BE2C (cell line): ENCODE data around the gene CACTIN.

Experiments
- DNase-seq: peaks from one replicate; pipeline ENCODE4 v3.0.0-alpha.2; 2020
- H3K27me3 ChIP-seq: fragments of 250-450 bp; sonication (Bioruptor Pico); 2 replicates; pipeline ENCODE4 v1.5.1; 2020; ENCODE audit warnings: mild to moderate bottlenecking
- H3K36me3 ChIP-seq: fragments of 250-450 bp; sonication (Bioruptor Pico); 2 replicates; pipeline ENCODE4 v1.5.1; 2020; ENCODE audit warnings: mild to moderate bottlenecking
- H3K4me1 ChIP-seq: fragments of 250-450 bp; sonication (Bioruptor Pico); 2 replicates; pipeline ENCODE4 v1.5.1; 2020
- H3K4me3 ChIP-seq: 2 replicates; pipeline ENCODE4 v1.5.1; 2011; ENCODE audit warnings: low read depth, low read length
- H3K9me3 ChIP-seq: fragments of 250-450 bp; sonication (Bioruptor Pico); 2 replicates; pipeline ENCODE4 v1.5.1; 2020
- CTCF ChIP-seq: IDR thresholded peaks from 2 replicates; pipeline ENCODE4 v1.5.1; 2012; ENCODE audit warnings: mild to moderate bottlenecking, low read depth, low read length

Gene CACTIN

GRCh38 chr19:3601021-3601420 is 25.6 kb downstream of the CACTIN start:
- DNase-seq, result no peak
- H3K27me3 ChIP-seq, result peaks cover 4% of the 10 kb centered on the region
- H3K4me3 ChIP-seq, result no peak overlapping the region
- no peaks in the 10 kb centered on the region for H3K9me3 ChIP-seq
- no peaks in the 10 kb centered on the region for H3K36me3 ChIP-seq
- no peak for TF ChIP-seq CTCF
- no peaks in the 10 kb centered on the region for H3K4me1 ChIP-seq

GRCh38 chr19:3599776-3600187 is 26.8 kb downstream of the CACTIN start:
- no peak overlapping the region for H3K4me3 ChIP-seq
- no peaks in the 10 kb centered on the region for H3K4me1 ChIP-seq
- no peaks in the 10 kb centered on the region for H3K36me3 ChIP-seq
- peak; percentile 28 for TF ChIP-seq CTCF
- H3K27me3 ChIP-seq, result peaks cover 13% of the 10 kb centered on the region
- H3K9me3 ChIP-seq, result no peaks in the 10 kb centered on the region
- no peak for DNase-seq

- DNase-seq, result no peak
- no peak for TF ChIP-seq CTCF
- Histone ChIP-seq H3K27me3 (peaks cover 31% of the 10 kb centered on the region), H3K4me3 (no peak overlapping the region), H3K4me1 (no peaks in the 10 kb centered on the region), H3K9me3 (no peaks in the 10 kb centered on the region), H3K36me3 (no peaks in the 10 kb centered on the region)
Measured at GRCh38 chr19:3595521-3596061, 31.0 kb downstream of the CACTIN start.

GRCh38 chr19:3593156-3593555 is 33.4 kb downstream of the CACTIN start:
- Histone ChIP-seq H3K9me3 (no peaks in the 10 kb centered on the region; the same call in 1 of the 2 replicates), H3K36me3 (no peaks in the 10 kb centered on the region), H3K4me1 (no peaks in the 10 kb centered on the region), H3K27me3 (peaks cover 36% of the 10 kb centered on the region), H3K4me3 (no peak overlapping the region)
- no peak for DNase-seq
- TF ChIP-seq CTCF, result no peak

- TF ChIP-seq CTCF, result no peak
- peaks cover 40% of the 10 kb centered on the region for H3K27me3 ChIP-seq
- no peaks in the 10 kb centered on the region for H3K4me1 ChIP-seq
Measured at GRCh38 chr19:3591876-3592613, 34.5 kb downstream of the CACTIN start.

GRCh38 chr19:3590991-3591659 is 35.5 kb downstream of the CACTIN start:
- no peaks in the 10 kb centered on the region; the same call in 1 of the 2 replicates for H3K9me3 ChIP-seq
- H3K36me3 ChIP-seq, result no peaks in the 10 kb centered on the region
- no peak overlapping the region for H3K4me3 ChIP-seq
- H3K27me3 ChIP-seq, result peaks cover 46% of the 10 kb centered on the region
- TF ChIP-seq CTCF, result no peak
- H3K4me1 ChIP-seq, result no peaks in the 10 kb centered on the region
- DNase-seq, result no peak

More at GRCh38 chr19:3591876-3592613, 34.5 kb downstream of the CACTIN start:
- no peaks in the 10 kb centered on the region for H3K36me3 ChIP-seq
- DNase-seq, result no peak
- no peaks in the 10 kb centered on the region; the same call in 1 of the 2 replicates for H3K9me3 ChIP-seq
- H3K4me3 ChIP-seq, result no peak overlapping the region
